Medulla oblongata (tissue), 1 donor: ENCODE data around the gene FOXO4.
"Not testable (repeated sequence)": the region's sequence is repeated elsewhere in the genome, so short reads cannot be mapped to it uniquely, and the experiment has no call there.

ENCODE experiments used
- DNase-seq: peaks from one replicate; pipeline ENCODE4 v3.0.0-alpha.2; 2015; ENCODE audit errors: extremely low spot score

FOXO4 gene, protein sequence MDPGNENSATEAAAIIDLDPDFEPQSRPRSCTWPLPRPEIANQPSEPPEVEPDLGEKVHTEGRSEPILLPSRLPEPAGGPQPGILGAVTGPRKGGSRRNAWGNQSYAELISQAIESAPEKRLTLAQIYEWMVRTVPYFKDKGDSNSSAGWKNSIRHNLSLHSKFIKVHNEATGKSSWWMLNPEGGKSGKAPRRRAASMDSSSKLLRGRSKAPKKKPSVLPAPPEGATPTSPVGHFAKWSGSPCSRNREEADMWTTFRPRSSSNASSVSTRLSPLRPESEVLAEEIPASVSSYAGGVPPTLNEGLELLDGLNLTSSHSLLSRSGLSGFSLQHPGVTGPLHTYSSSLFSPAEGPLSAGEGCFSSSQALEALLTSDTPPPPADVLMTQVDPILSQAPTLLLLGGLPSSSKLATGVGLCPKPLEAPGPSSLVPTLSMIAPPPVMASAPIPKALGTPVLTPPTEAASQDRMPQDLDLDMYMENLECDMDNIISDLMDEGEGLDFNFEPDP

DNA sequence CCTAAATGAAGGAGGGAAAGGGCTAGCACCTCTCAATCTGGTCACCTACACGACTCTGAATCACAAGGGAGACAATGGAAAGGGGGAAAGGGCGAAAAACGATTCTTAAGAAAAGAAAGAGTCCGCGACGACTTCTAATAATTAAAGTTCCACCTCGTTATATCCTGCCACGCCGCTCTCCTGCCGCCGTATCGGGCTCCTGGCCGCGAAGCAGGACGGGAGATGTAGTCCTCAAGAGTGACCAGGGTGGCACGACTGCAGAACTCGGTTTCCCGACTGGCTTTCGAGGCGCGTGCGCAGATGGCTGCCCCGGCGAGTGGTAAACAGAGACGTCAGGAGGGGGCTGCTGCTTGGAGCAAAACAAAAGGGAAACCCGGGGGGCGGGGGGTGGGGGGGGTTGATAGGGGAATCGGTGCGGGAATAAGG lies at the start of gene FOXO4:
Gene FOXO4, plus strand, starts transcription at position 297 of the 426 bp plus-strand sequence. CDS start 678 bp downstream, outside the sequence.
- DNase-seq = peak; percentile 93

DNA sequence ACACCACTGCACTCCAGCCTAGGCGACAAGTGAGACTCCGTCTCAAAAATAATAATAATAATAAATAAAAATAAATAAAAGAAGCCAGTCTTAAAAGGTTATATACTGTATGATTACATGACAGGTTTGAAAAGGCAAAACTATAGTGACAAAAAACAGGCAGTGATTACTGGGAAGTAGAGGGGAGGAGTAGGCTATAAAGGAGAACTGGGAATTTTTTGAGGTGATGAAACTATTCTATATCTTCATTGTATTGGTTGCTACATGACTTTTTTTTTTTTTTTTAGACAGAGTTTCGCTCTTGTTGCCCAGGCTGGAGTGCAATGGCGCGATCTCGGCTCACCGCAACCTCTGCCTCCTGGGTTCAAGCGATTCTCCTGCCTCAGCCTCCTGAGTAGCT lies 47.8 kb upstream of the FOXO4 start:
- not testable (repeated sequence) for DNase-seq

DNA sequence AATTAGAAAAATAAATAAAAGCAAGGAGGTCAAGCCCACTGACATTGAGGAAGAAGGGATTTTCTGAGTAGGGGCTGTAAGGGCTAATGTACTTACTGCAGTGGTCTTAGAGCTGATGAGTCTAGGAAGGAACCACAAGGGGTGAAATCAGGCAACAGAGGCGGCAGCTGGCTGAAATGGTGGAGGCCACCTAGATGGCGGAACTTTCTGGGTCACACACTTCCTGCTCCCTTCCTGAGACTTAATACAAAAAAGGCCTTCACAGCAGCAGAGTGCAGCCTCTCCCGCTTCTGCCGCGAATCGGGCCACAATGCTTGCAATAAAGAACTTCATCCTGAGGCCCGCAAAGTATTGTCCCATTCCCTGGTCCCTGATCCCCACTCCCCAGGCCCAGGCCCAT lies 42.9 kb upstream of the FOXO4 start:
- DNase-seq = no peak

DNA sequence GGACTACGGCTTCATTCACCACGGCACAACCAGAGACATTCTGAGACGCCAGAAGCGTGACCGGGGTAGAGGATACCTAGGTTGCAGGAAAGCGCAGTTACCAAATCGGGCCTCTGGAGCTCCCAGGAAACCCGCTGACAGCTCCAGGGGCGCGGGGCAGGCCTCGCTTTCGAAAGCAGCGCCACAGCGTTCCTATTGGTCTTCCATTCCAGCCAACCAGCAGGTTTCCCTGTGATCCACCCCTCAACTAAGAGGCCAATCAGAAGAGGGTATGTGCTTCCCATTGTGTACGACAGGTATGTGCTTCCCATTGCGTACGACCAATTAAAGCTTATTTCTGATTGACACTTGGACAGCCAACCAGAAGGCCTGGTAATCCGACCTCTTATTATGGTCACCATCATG lies 42.4 kb upstream of the FOXO4 start:
- DNase-seq = no peak

DNA sequence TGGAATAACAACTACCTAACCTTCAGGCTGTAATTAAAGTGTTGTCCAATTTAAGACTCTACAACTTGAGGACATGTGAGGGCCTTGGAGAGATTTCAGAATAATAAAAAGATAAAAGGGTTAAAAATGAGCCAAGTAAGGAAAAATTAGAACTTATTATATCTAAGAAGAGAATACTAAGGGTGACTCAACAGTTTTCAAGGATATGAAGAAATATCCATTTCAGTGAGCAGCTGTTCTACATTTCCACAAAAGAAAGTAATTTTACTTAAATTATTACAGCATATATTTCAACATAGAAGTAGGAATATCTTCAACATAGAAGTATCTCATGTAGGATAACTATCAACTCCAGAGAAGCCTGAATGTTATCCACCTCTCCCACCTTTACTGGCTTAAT lies 38.8 kb upstream of the FOXO4 start:
- no peak for DNase-seq

DNA sequence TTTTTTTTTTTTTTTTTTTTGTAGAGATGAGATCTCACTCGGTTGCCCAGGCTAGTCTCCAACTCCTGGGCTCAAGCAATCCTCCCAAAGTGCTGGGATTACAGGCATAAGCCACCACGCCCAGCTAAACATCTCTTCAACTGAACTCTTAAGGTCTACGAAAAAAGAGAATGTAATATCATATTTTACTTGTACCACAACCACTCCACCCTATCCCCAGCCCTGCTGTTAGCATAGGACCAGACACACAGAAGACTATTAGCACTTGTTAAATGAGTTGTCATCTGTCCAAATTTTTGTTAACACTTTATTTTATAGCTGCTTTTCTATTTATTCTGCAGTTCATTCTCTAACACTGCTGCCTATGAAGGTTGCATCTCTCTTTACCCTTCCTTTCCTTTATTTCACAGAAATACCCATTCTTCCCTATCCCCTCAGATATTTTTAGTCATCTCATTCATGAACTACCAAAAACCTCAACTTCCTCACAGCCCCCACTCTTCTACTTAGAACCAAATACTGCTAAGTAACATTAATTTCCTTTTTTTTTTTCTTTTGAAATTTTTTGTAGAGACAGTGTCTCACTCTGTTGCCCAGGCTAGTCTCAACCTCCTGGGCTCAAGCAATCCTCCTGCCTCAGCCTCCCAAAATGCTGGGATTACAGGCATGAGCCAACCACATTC lies 37.7 kb upstream of the FOXO4 start:
- DNase-seq = no peak

DNA sequence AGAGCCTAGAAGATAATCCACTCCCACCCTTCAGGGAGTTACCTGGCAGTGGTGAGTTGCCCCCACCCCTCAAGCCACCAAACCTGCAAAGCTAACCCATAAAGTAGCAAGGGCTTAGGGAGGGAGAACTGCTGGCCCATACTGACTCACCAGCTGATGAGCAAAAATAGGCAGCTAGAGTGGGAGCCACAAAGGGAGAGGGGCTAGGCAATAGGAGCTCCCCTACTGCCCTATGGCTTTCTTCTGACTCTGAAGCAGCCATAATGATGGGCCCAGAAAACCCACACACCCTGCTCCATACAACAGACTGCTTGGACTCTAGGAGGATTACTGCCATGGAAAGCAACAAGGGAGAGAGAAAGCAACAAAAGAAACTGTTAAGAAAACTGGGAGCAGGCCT lies 35.5 kb upstream of the FOXO4 start:
- no peak for DNase-seq

DNA sequence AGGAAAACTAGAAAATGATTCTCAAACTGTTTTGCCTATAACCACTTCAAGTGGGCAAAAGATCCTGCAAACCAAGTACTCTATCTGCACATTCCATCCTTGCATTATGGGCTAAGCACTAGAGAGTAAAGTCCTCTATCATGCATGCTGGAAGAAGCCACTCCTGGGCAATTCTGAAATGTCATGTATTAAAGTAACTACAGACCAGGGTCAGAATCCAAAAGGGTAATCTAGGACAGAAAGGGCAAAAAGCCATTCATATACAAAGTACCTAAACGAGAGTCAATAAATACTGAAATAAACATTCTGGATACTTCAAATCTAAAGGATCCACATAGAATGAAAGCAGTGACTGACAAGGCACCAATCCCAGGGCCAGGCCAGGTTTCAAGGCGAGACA lies 28.6 kb upstream of the FOXO4 start:
- no peak for DNase-seq

DNA sequence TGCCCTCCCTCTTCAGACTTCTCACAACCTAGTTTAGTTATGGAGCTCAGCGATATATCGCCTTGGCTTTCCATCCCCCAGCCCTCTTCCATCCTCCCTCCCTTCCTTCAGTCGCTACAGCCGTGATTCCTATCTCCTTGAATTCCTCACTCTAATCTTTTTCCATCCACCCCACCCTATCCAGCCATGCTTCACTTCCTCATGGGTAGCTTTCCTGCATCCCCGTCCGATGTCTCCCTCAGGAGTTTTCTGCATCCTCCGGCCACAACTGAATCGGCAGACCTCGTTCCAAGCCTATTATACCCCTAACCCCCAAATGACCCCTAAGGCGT lies 28.0 kb upstream of the FOXO4 start:
- DNase-seq = peak; percentile 18

DNA sequence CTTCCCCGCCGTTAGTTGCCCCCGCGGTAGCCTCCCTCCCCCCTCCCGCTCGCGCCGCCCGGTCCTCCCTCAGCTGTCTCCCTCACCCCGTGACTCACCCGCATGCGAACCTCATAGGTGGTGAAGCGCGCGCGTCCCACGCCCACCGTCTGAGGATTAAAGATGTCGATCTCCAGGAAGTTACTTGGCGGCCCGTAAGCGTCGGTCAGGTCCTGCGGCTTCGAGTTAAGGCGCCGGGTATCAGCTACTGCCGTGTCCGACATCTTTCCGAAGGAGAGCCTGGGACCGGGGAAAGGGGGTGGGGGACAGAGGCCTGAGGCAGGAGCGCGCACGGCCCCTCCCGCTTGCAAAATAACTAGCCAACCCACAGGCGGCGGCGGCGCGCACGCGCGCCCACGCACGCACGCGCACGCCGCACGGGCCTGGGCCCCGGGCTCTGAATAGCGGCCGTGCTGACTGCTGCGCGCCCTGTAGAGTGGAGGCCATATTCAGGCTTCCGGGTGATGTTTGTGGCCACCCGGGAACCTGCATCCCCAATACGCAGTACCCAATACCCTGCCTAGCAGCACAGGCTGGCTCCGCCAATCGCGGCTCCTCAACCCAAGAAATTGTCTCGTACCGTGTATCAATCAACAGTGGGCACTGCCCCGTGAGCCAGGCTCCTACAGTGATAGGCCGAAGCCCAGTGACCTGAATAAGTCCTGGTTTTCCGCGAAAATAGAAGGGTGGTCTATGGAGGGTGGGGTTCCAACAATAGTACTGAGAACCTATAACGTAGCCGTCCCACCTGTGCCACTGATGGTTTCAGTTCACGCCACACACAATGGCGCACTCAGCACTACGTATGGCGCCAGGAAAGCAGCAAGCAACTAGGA lies 27.4 kb upstream of the FOXO4 start, which contains the start of gene SNX12:
Gene SNX12, minus strand, starts transcription at position 291 of the 875 bp plus-strand sequence. Its CDS starts 28 bp downstream, at position 263.
- DNase-seq = peak; percentile 90

DNA sequence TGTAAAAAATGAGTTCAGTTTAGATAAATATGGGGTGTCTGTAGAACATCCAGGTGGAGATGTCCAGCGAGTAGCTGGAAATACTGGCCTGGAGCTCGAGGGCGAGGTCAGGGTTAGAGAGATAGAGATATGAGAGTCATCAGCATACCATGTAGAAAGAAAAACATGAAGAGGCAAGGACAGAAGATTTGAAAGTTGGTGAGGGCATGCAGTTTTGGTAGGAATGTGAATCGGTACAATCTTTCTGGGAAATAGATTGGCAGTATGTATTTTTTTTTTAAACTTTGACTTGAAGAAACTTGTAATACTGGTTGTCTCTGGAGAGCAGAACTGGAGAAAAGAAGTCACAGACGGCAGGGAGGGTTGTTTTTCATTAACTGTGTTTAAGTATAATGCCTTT lies 25.1 kb upstream of the FOXO4 start:
- DNase-seq = no peak

DNA sequence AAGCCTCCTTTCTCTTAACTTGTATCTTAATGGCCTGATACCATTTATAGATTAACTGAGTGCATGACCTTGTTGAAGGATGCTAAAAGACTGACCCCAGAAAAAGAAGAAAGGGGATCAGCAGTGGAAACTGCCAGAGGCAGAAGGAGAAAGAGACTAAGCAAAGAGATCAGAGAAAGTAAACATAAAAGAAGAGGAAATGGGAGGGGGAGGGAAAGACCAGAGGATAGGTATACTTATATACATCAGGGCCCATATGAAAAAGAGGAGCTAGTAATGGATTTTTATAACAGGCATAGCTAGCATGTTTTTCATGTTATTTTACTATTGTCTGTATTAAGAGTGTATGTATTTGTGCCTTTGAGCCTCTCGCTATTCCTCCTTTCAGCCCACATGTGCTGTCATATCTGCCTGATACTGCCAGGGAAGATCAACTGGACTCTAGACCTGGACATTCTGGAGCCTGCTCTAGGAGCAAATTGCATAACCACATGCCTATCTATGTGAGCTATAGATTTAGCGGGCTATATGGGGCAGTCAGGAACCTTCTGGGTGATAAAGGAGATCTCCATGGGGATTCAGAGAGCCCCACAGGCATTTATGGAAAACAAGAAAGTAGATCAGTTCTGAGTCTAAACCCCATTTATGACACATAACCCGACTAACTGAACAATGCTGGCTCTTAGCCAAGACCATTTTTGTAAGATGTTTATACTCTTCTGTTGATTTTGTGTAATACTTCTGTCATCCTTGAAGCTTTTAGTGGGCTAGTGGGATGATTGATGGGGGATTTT lies 14.1 kb upstream of the FOXO4 start:
- no peak for DNase-seq

DNA sequence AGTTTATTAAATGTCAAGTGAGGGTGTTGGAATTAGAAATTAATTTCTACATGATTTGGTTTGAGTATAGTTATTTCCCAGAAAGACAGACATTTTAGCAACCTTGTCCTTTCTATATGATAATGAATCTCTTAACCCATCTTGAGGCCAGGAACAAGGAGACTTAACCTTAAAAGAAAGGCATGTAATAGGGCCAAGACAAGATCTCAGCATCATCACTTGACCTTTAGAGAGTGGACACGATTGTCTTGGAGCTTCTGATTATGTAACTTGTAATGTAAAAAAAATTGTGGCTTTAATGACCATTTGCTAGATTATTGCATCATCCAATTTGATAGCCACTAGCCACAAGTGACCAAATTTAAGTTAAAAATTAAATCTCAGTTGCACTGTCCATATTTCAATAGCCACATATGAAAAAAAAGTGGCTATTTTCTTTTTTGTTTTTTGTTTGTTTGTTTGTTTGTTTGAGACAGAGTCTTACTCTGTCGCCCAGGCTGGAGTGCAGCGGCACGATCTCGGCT lies 13.5 kb upstream of the FOXO4 start:
- no peak for DNase-seq

DNA sequence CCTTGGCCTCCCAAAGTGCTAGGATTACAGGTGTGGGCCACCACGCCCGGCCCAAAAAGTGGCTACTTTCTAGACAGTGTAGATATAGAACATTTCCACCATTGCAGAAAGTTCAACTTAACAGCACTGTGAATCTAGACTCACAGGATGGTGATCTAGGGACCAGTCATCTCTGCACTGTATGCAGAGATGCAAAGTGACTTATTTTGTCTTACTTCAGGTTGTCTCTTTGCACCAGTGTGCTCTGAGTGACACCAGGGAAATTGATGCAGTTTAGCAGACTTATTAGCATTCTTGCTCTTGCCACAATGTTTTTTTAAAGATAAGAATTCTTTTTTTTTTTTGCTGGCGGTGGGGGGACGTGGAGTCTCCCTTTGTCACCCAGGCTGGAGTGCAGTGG lies 12.8 kb upstream of the FOXO4 start:
- no peak for DNase-seq

DNA sequence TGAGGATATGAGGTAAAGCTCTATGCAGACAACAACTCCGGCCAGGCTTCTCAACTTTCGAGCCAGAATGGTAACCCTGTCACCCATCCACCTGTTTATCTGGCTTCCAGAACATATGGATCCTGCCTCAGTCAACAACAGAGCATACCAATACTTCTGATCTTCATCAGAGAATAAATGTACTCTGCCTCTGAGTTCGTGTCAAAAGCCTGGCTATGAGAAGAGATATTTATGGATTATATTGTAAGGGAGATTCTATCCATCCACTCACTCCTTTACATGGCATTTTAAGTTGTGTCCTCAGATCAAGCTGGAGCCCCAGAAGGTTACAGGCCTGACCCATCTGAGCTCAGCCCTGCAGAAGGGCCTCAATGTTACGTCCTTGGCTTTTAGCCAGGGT lies 9.8 kb upstream of the FOXO4 start:
- DNase-seq = no peak

DNA sequence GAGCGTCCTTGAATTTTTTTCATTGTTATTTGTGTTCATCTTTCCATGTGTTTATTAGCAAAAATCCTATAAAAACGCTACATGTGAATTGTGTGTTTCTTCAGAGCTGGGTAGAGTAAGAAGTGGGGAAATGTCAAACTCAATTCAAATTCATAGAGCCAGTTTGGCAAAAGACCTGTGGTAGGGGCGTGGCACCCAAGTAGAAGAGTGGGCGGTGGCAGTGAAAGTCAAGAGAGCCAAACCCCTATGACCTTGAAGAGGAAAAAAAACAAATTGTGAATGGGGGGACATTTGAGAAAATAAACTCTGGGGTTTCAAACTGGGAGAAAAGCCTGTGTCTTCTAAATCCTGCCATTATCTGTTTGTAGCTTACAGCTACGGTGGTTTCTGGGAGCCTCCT lies 4.4 kb upstream of the FOXO4 start:
- DNase-seq = no peak

DNA sequence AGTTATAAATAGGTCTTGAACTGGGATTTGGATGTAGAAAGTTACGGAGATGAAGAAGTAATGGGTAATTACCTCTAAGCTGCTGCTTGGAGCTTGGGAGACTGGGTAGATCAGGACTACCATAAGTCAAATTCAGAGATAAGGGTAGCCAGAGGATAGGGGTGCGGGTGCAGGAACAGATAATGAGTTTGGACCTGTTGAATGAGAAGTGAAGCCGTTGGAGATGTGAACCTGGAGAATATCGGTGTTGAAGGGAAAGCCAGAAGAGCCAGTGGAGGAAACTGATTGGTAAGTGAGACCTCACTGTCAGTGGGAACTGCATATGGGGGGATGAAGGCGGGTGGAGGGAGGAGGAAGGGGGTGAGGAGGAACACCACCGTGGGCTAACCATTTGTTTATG lies 618 bp upstream of the FOXO4 start:
- no peak for DNase-seq

DNA sequence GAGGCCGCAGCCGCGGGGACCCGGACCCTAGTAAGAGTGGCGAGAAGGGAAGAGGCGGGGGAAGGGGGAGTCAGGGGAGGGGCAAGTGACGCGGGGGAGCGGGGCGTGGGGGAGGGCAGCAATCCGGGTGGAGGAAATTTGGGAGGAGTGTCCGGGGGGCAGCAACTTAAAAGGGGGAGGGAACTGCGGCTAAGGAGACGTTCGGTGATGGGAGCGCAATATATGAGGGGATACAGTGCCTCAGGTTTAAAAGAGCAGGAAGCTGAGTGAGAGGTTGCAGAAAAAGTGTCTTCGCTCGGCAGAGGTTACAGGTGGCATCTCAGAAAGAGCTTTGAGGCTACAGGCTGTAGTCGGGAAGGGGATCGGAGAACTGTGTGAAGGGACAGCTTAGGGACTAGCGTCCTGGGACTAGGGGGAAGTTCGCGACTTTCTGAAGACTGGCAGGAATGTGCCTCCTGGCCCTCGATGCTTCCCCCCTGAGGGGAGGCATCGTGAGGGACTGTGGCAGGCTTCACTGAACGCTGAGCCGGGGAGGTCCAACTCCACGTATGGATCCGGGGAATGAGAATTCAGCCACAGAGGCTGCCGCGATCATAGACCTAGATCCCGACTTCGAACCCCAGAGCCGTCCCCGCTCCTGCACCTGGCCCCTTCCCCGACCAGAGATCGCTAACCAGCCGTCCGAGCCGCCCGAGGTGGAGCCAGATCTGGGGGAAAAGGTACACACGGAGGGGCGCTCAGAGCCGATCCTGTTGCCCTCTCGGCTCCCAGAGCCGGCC lies 519 bp downstream of the FOXO4 start:
- peak; percentile 41 for DNase-seq

DNA sequence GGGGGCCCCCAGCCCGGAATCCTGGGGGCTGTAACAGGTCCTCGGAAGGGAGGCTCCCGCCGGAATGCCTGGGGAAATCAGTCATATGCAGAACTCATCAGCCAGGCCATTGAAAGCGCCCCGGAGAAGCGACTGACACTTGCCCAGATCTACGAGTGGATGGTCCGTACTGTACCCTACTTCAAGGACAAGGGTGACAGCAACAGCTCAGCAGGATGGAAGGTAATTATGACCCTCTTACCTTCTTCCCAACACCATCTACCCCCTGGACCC lies 1.0 kb downstream of the FOXO4 start:
- DNase-seq = no peak

DNA sequence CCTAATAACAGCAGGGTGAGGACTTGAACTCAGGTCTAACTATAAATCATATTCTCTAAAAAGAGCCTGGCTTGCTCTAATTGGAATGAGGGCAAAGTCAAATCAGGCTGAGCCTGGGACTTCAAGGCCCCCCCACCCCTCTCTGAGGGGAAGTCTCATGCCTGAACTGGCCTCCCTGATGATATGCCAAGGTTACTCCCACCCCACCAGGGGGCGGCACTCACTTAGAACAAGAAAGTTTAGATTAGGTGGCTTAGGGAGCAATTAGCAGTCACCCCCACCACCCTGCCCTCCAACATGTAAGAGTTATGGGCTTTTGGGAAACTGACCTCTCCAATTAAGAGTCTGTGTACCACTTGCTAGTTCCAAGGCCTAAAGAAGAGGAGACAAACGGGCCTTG lies 2.7 kb downstream of the FOXO4 start:
- peak; percentile 79 for DNase-seq
